B cell (primary cell): Measurements from ENCODE around the gene PPP6R1. TPM values are rescaled to one million over a fixed set of nuclear protein-coding genes. Genes with fewer than 3 reads are reported as not detected.
A peak's percentile ranks its signal among the peaks of the same experiment; 100 is the strongest.

Experiments
- ATAC-seq: fragments of 200-7000 bp; cut with Tn5 transposase; one replicate; pipeline ENCODE4 v1.10.0; 2021; ENCODE audit warnings: low read depth, mild to moderate bottlenecking, moderate number of reproducible peaks, moderate library complexity
- CTCF ChIA-PET: fragments of 350-600 bp; sonication (Branson Sonifier 250); formaldehyde crosslinking; loops from one replicate; lab custom pipeline; 2021; ENCODE audit warnings: antibody characterized with exemption, inconsistent platforms; lab: Charles Lee
- POLR2A ChIA-PET: fragments of 350-600 bp; sonication (Branson Sonifier 250); formaldehyde crosslinking; loops from one replicate; lab custom pipeline; 2021; ENCODE audit warnings: antibody characterized with exemption; lab: Charles Lee
- DNase-seq: peaks from one replicate; pipeline ENCODE4 v3.0.0; 2013
- H2AFZ ChIP-seq: 2 replicates; pipeline ENCODE4 v1.6.1; 2012; ENCODE audit warnings: mild to moderate bottlenecking, low read depth, low read length; ENCODE audit not compliant: insufficient read depth, poor library complexity, severe bottlenecking
- H3K27ac ChIP-seq, 2 donors: 1 replicate in 1 of 2; 2 replicates in 1 of 2; pipeline ENCODE4 v1.5.1; 2012 to 2013; ENCODE audit warnings: low read length in 2 of 2, mild to moderate bottlenecking in 2 of 2, moderate library complexity in 1 of 2
- H3K27me3 ChIP-seq, 4 experiments: fragments of 200-600 bp in 1 of 4; sonication (generic) in 1 of 4; replicated peaks in 1 of 4; 1 replicate in 2 of 4; 2 replicates in 2 of 4; pipeline versions ENCODE4 v1.6.1 to v1.7.0; 2013 to 2016; ENCODE audit warnings: low read length in 3 of 4, mild to moderate bottlenecking in 2 of 4, mixed read lengths in 1 of 4, moderate library complexity in 1 of 4; ENCODE audit not compliant: insufficient read depth in 4 of 4, control insufficient read depth in 3 of 4; ENCODE audit errors: control extremely low read depth in 1 of 4
- H3K36me3 ChIP-seq, 2 experiments: replicated peaks in 1 of 2; 1 replicate in 1 of 2; 2 replicates in 1 of 2; pipeline versions ENCODE4 v1.6.1 to v1.7.1; 2013; ENCODE audit warnings: low read length in 1 of 2; ENCODE audit not compliant: insufficient read depth in 2 of 2, control insufficient read depth in 1 of 2; ENCODE audit errors: control extremely low read depth in 1 of 2, extremely low read depth in 1 of 2
- H3K4me1 ChIP-seq, 2 donors: fragments of 200-600 bp in 1 of 2; sonication (generic) in 1 of 2; 1 replicate in 1 of 2; 2 replicates in 1 of 2; pipeline versions ENCODE4 v1.5.1 to v1.6.1; 2013 to 2017; ENCODE audit warnings: low read length in 2 of 2; ENCODE audit not compliant: control insufficient read depth in 2 of 2, insufficient read depth in 2 of 2
- H3K4me2 ChIP-seq: replicated peaks from 2 replicates; pipeline ENCODE3; 2012; ENCODE audit warnings: mild to moderate bottlenecking, low read depth, low read length; ENCODE audit not compliant: poor library complexity, severe bottlenecking
- H3K4me3 ChIP-seq, 5 experiments: fragments of 200-600 bp in 1 of 5; sonication (generic) in 1 of 5; 1 replicate in 3 of 5; 2 replicates in 2 of 5; pipeline versions ENCODE4 v1.5.1 to v1.7.0; 2011 to 2016; ENCODE audit warnings: low read length in 4 of 5, mild to moderate bottlenecking in 4 of 5, low read depth in 2 of 5, control low read depth in 1 of 5, moderate library complexity in 1 of 5; ENCODE audit not compliant: insufficient read depth in 1 of 5; ENCODE audit errors: control extremely low read depth in 1 of 5, extremely low read depth in 1 of 5
- H3K79me2 ChIP-seq: fragments of 200-600 bp; sonication (generic); one replicate; pipeline ENCODE4 v1.6.0; 2016; ENCODE audit warnings: low read length; ENCODE audit not compliant: control insufficient read depth, insufficient read depth
- H3K9ac ChIP-seq: fragments of 200-600 bp; sonication (generic); 2 replicates; pipeline ENCODE4 v1.6.1; 2017; ENCODE audit warnings: mild to moderate bottlenecking, low read length, moderate library complexity
- H3K9me3 ChIP-seq, 3 donors: one replicate each; pipeline versions ENCODE4 v1.6.1 to v1.7.1; 2013; ENCODE audit warnings: low read length in 2 of 3; ENCODE audit not compliant: control insufficient read depth in 2 of 3, insufficient read depth in 1 of 3; ENCODE audit errors: control extremely low read depth in 1 of 3
- H4K20me1 ChIP-seq: 2 replicates; pipeline ENCODE4 v1.6.0; 2012; ENCODE audit warnings: mild to moderate bottlenecking, low read length; ENCODE audit not compliant: insufficient read depth, control insufficient read depth, poor library complexity, severe bottlenecking
- H3K27ac Mint-ChIP-seq: one replicate; pipeline ENCODE4 v1.8.0; 2021; ENCODE audit warnings: mixed read lengths
- H3K27me3 Mint-ChIP-seq: one replicate; pipeline ENCODE4 v1.8.0; 2021; ENCODE audit warnings: mixed read lengths
- H3K4me1 Mint-ChIP-seq: one replicate; pipeline ENCODE4 v1.8.0; 2021; ENCODE audit warnings: mixed read lengths
- H3K4me3 Mint-ChIP-seq: one replicate; pipeline ENCODE4 v1.8.0; 2021; ENCODE audit warnings: mixed read lengths
- H3K9me3 Mint-ChIP-seq: one replicate; pipeline ENCODE4 v1.8.0; 2022; ENCODE audit warnings: mixed read lengths; ENCODE audit not compliant: insufficient read depth
- CTCF ChIP-seq: fragments of 200-600 bp; IDR thresholded peaks from one replicate; pipeline ENCODE4 v1.8.0; 2022; ENCODE audit warnings: antibody characterized with exemption, mild to moderate bottlenecking
- EZH2 ChIP-seq: IDR thresholded peaks from 2 replicates; pipeline ENCODE4 v1.6.1; 2012; ENCODE audit warnings: borderline replicate concordance, low read depth, mild to moderate bottlenecking, moderate library complexity, low read length; ENCODE audit not compliant: insufficient read depth, poor library complexity, severe bottlenecking
- WGBS: methylation state at CpG from one replicate; pipeline ENCODE4 v1.1.5; 2013; ENCODE audit warnings: missing lambda C conversion rate; ENCODE audit not compliant: insufficient coverage; 5-methylcytosine and 5-hydroxymethylcytosine counted together
- intact Hi-C: fragments of 100-400 bp; cut with micrococcal nuclease; formaldehyde crosslinking; loops from one replicate; pipeline ENCODE4 v1.10.0; 2022
- polyA plus RNA-seq: library from polyadenylated mRNA; depleted of rRNA; stranded (reverse); fragments of >200 nt; gene quantifications from 2 replicates; pipeline ENCODE4 v1.2.3, GENCODE V29; 2012
- total RNA-seq, 2 donors: library from RNA; stranded (reverse); fragments of 120-200 nt in 1 of 2; gene quantifications; 1 replicate in 1 of 2; 2 replicates in 1 of 2; pipeline versions ENCODE4 v1.2.3 to v1.2.4, GENCODE V29; 2013 to 2022

The PPP6R1 gene
- total and polyA plus RNA-seq, 2 donors (not counting 1 experiment from before 2014, with no cell fraction given), result 122 to 193 TPM

GRCh38 chr19:55257461-55258420 is 1.1 kb downstream of the PPP6R1 start:
- peak overlapping the region; percentile 37 for H2AFZ ChIP-seq

More at GRCh38 chr19:55257461-55258420, 1.1 kb downstream of the PPP6R1 start:
- Histone ChIP-seq H3K9ac (peak overlapping the region; percentile 88), H3K79me2 (peaks cover 76% of the 10 kb centered on the region), H4K20me1 (peaks cover 48% of the 10 kb centered on the region), H3K36me3 (peaks cover 0 to 2% of the 10 kb centered on the region in 2 experiments), H3K27ac (peak overlapping the region; percentile 34 to 94), H3K27me3 (no peaks in the 10 kb centered on the region), H3K4me2 (peak overlapping the region; percentile 97), H3K9me3 (no peaks in the 10 kb centered on the region), H3K4me3 (peak overlapping the region; percentile 55 to 90 (median 80)), H3K4me1 (peaks cover 53 to 62% of the 10 kb centered on the region in 2 donors)
- 1% methylated on average over 51 of the region's 51 CpGs for WGBS
- intact Hi-C loops, result loop anchor here (10.0 kb wide), 2 partner anchors 347 to 377 kb away; partner anchors contain the start of genes ZNF524 and ZNF865
- peaks cover 60% of the 10 kb centered on the region for H3K4me1 Mint-ChIP-seq
- peak overlapping the region; percentile 96 for H3K4me3 Mint-ChIP-seq
- ATAC-seq (no peak), DNase-seq (peak; percentile 45)
- TF ChIP-seq CTCF (no peak), EZH2 (no peak)
- POLR2A ChIA-PET, result interaction anchor here (0.5 to 5.2 kb wide), 6 partner anchors 16 to 395 kb away, joined by 3 to 44 read pairs (median 4); partner anchors contain the start of gene HSPBP1
- H3K9me3 Mint-ChIP-seq, result no peaks in the 10 kb centered on the region
- no peaks in the 10 kb centered on the region for H3K27me3 Mint-ChIP-seq
- CTCF ChIA-PET, result interaction anchor here (1.5 to 5.9 kb wide), 2 partner anchors 10 to 22 kb away, joined by 3 to 56 read pairs; partner anchors contain the start of genes BRSK1 and HSPBP1
- H3K27ac Mint-ChIP-seq, result peak overlapping the region; percentile 99
